Gastroesophageal sphincter (tissue), 3 donors: ENCODE results near the gene SCG3.

Experiments
- EP300 ChIP-seq: sonication (generic); formaldehyde crosslinking; IDR thresholded peaks from one replicate; pipeline ENCODE4 v1.6.1; 2017; ENCODE audit warnings: antibody characterized with exemption, mild to moderate bottlenecking
- POLR2A ChIP-seq, 2 donors: fragments of 450-650 bp; IDR thresholded peaks; one replicate each; pipeline ENCODE4 v1.6.1; 2017; ENCODE audit warnings: antibody characterized with exemption in 2 of 2, mild to moderate bottlenecking in 2 of 2, moderate library complexity in 1 of 2
- POLR2AphosphoS5 ChIP-seq: sonication (generic); formaldehyde crosslinking; IDR thresholded peaks from one replicate; pipeline ENCODE4 v1.6.1; 2017; ENCODE audit warnings: antibody characterized with exemption
- TF ChIP-seq, protein P1 (sequence below), 4 experiments: fragments of 200-600 bp in 2 of 4; fragments of 450-650 bp in 2 of 4; sonication (generic) in 1 of 4; IDR thresholded peaks; one replicate each; pipeline ENCODE4 v1.5.1; 2017 to 2019; ENCODE audit warnings: antibody characterized with exemption in 4 of 4, mild to moderate bottlenecking in 2 of 4, moderate library complexity in 2 of 4

DNA sequence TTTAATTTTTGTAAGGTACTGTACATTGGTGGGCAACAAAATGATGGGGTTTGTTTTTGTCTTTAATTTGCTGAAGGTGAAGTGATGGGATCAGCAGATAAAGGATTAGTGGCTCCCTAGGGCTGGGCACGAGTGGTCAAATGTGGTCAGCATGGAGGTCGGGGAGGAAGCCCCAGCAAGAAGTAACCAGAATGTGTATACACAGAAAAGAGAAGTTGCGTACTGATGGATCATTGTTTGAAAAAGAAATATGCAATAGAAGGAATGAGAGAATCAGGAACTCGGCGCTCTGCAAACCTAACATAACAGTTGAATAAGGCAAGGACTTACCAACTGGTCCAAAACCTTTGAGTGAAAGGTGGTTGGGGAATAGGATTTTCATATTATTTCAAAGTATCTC lies 71.6 kb downstream of the SCG3 start:
- TF ChIP-seq EP300 (no peak), POLR2A (IDR thresholded peaks at IDR 0.05) (no peak), POLR2AphosphoS5 (no peak)
- TF ChIP-seq, protein P1, sequence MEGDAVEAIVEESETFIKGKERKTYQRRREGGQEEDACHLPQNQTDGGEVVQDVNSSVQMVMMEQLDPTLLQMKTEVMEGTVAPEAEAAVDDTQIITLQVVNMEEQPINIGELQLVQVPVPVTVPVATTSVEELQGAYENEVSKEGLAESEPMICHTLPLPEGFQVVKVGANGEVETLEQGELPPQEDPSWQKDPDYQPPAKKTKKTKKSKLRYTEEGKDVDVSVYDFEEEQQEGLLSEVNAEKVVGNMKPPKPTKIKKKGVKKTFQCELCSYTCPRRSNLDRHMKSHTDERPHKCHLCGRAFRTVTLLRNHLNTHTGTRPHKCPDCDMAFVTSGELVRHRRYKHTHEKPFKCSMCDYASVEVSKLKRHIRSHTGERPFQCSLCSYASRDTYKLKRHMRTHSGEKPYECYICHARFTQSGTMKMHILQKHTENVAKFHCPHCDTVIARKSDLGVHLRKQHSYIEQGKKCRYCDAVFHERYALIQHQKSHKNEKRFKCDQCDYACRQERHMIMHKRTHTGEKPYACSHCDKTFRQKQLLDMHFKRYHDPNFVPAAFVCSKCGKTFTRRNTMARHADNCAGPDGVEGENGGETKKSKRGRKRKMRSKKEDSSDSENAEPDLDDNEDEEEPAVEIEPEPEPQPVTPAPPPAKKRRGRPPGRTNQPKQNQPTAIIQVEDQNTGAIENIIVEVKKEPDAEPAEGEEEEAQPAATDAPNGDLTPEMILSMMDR (IDR thresholded peaks at IDR 0.05), result no peak
